Gastroesophageal sphincter (tissue), 3 donors: Measurements from ENCODE around the gene UXT.

ENCODE experiments used
- POLR2A ChIP-seq, 2 donors: fragments of 450-650 bp; IDR thresholded peaks; one replicate each; pipeline ENCODE4 v1.6.1; 2017; ENCODE audit warnings: antibody characterized with exemption in 2 of 2, mild to moderate bottlenecking in 2 of 2, moderate library complexity in 1 of 2
- POLR2AphosphoS5 ChIP-seq: sonication (generic); formaldehyde crosslinking; IDR thresholded peaks from one replicate; pipeline ENCODE4 v1.6.1; 2017; ENCODE audit warnings: antibody characterized with exemption
- TF ChIP-seq, protein P1 (sequence below), 4 experiments: fragments of 200-600 bp in 2 of 4; fragments of 450-650 bp in 2 of 4; sonication (generic) in 1 of 4; IDR thresholded peaks; one replicate each; pipeline ENCODE4 v1.5.1; 2017 to 2019; ENCODE audit warnings: antibody characterized with exemption in 4 of 4, mild to moderate bottlenecking in 2 of 4, moderate library complexity in 2 of 4

DNA sequence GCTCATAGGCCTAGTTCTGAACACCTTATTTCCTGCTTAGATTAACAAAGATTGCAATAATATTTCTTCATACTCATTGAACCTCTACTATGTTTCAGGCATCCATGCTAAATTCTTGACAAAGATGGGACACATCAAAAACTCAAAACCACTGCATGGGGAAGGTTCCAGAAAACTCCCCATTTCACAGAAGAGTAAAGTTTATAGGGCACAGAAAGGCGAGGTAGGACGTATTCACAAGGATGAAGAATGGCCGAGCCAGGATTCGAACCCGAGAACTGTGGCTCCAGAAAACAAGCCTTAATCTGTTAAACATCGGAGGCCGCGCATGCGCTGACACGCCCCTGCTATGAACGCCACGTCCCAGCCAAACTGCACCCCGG, 688 bp downstream of the UXT start:
- TF ChIP-seq, protein P1, sequence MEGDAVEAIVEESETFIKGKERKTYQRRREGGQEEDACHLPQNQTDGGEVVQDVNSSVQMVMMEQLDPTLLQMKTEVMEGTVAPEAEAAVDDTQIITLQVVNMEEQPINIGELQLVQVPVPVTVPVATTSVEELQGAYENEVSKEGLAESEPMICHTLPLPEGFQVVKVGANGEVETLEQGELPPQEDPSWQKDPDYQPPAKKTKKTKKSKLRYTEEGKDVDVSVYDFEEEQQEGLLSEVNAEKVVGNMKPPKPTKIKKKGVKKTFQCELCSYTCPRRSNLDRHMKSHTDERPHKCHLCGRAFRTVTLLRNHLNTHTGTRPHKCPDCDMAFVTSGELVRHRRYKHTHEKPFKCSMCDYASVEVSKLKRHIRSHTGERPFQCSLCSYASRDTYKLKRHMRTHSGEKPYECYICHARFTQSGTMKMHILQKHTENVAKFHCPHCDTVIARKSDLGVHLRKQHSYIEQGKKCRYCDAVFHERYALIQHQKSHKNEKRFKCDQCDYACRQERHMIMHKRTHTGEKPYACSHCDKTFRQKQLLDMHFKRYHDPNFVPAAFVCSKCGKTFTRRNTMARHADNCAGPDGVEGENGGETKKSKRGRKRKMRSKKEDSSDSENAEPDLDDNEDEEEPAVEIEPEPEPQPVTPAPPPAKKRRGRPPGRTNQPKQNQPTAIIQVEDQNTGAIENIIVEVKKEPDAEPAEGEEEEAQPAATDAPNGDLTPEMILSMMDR (IDR thresholded peaks at IDR 0.05), result no peak
- TF ChIP-seq POLR2AphosphoS5, result no peak
- TF ChIP-seq POLR2A (IDR thresholded peaks at IDR 0.05), result no peak
